K562 (cell line): ENCODE measurements around the gene PTPRT. TPM values are rescaled to one million over a fixed set of nuclear protein-coding genes. Genes with fewer than 3 reads are reported as not detected.

Experiments used
- ATAC-seq: fragments of 200-7000 bp; cut with Tn5 transposase; 3 replicates; pipeline ENCODE4 v1.9.1; 2020; ENCODE audit warnings: moderate library complexity
- BruUV-seq: library from RNA; stranded (reverse); fragments of 400-500 nt; replicated peaks from 2 replicates; lab custom pipeline; 2021; lab: Mats Ljungman, UMichigan
- CTCF ChIA-PET: fragments of 300-600 bp; formaldehyde crosslinking; extraction: SDS; loops from one replicate; lab custom pipeline; 2021; ENCODE audit warnings: low intra/inter-chr PET ratio; lab: Yijun Ruan, JAX
- POLR2A ChIA-PET: fragments of 300-600, 350-650 bp; sonication (Branson Sonifier 250); formaldehyde crosslinking; extraction: SDS; loops from one replicate; lab custom pipeline; 2021; ENCODE audit warnings: antibody characterized with exemption, inconsistent platforms; lab: Yijun Ruan, JAX
- DNase-seq, 4 experiments: peaks; one replicate each; pipeline versions ENCODE4 v3.0.0 to v3.0.0-alpha.2; 2011 to 2018; ENCODE audit warnings: low spot score in 3 of 4, mixed read lengths in 3 of 4; ENCODE audit errors: extremely low read depth in 1 of 4
- FAIRE-seq: peaks from 2 replicates; lab custom pipeline; 2011; peaks lifted over from hg19 to GRCh38; lab: Jason Lieb, UNC
- H2AFZ ChIP-seq: 2 replicates; pipeline ENCODE4 v1.6.0; 2011; ENCODE audit warnings: low read depth, low read length, control low read depth, inconsistent platforms
- H3K27ac ChIP-seq: fragments of 200-600 bp; 3 replicates; pipeline ENCODE4 v1.8.0; 2011; ENCODE audit warnings: low read depth, mild to moderate bottlenecking, control low read depth, inconsistent platforms, low read length, moderate library complexity, mixed read lengths; ENCODE audit errors: extremely low read depth
- H3K27me3 ChIP-seq, 2 experiments: fragments of 300-600 bp in 1 of 2; 2 replicates in 1 of 2; 3 replicates in 1 of 2; pipeline versions ENCODE4 v1.6.0 to v1.8.0; 2011; ENCODE audit warnings: inconsistent platforms in 2 of 2, low read length in 2 of 2, mild to moderate bottlenecking in 1 of 2, mixed read lengths in 1 of 2, moderate library complexity in 1 of 2; ENCODE audit not compliant: control insufficient read depth in 2 of 2, insufficient read depth in 2 of 2
- H3K36me3 ChIP-seq: fragments of 300-600 bp; 3 replicates; pipeline ENCODE4 v1.8.0; 2011; ENCODE audit warnings: mild to moderate bottlenecking, low read length, inconsistent platforms; ENCODE audit not compliant: control insufficient read depth, insufficient read depth
- H3K4me1 ChIP-seq, 2 experiments: fragments of 200-600 bp in 1 of 2; replicated peaks in 1 of 2; 2 replicates in 1 of 2; 3 replicates in 1 of 2; pipeline versions ENCODE4 v1.5.1 to v1.8.0; 2011; ENCODE audit warnings: inconsistent platforms in 2 of 2, low read length in 2 of 2, mild to moderate bottlenecking in 1 of 2, mixed read lengths in 1 of 2, moderate library complexity in 1 of 2; ENCODE audit not compliant: control insufficient read depth in 2 of 2, insufficient read depth in 2 of 2
- H3K4me2 ChIP-seq: 2 replicates; pipeline ENCODE4 v1.6.1; 2011; ENCODE audit warnings: low read length, control low read depth, inconsistent platforms, mixed read lengths; ENCODE audit not compliant: insufficient read depth
- H3K4me3 ChIP-seq: fragments of 200-600 bp; sonication (generic), shearing (Covaris generic); 2 replicates; pipeline ENCODE4 v1.5.1; 2016; ENCODE audit warnings: control low read depth, inconsistent platforms
- H3K79me2 ChIP-seq: fragments of 200-600 bp; 3 replicates; pipeline ENCODE4 v1.8.0; 2011; ENCODE audit warnings: low read length, inconsistent platforms; ENCODE audit not compliant: control insufficient read depth, insufficient read depth
- H3K9ac ChIP-seq, 2 experiments: 2 replicates each; pipeline versions ENCODE4 v1.6.0 to v1.6.1; 2011; ENCODE audit warnings: low read depth in 2 of 2, low read length in 2 of 2, control low read depth in 1 of 2, inconsistent platforms in 1 of 2, mild to moderate bottlenecking in 1 of 2, mixed read lengths in 1 of 2; ENCODE audit not compliant: insufficient read depth in 1 of 2
- H3K9me1 ChIP-seq: one replicate; pipeline ENCODE4 v1.6.0; 2011; ENCODE audit warnings: inconsistent platforms, mild to moderate bottlenecking, low read length, moderate library complexity; ENCODE audit not compliant: control insufficient read depth, insufficient read depth
- H3K9me3 ChIP-seq: replicated peaks from 2 replicates; pipeline ENCODE4 v1.5.1; 2011; ENCODE audit warnings: low read depth, low read length, inconsistent platforms; ENCODE audit not compliant: control insufficient read depth, insufficient read depth
- H4K20me1 ChIP-seq: replicated peaks from 2 replicates; pipeline ENCODE4 v1.6.1; 2011; ENCODE audit warnings: low read length, inconsistent platforms, mixed read lengths; ENCODE audit not compliant: control insufficient read depth, insufficient read depth
- DEAF1 ChIP-seq: fragments of 450-650 bp; formaldehyde crosslinking; IDR thresholded peaks from 2 replicates; pipeline ENCODE4 v1.4.0; 2020; ENCODE audit warnings: mild to moderate bottlenecking, moderate library complexity
- MCM3 ChIP-seq: fragments of 450-650 bp; IDR thresholded peaks from 2 replicates; pipeline ENCODE4 v1.6.1; 2016
- ZNF12 ChIP-seq: sonication (generic); formaldehyde crosslinking; IDR thresholded peaks from 2 replicates; pipeline ENCODE4 v1.4.0; 2020; ENCODE audit warnings: mild to moderate bottlenecking, missing genetic modification reagents
- WGBS: fragments of 100-300 bp; shearing (Covaris generic); methylation state at CpG from one replicate; pipeline ENCODE4 v1.1.6; 2016; ENCODE audit warnings: low coverage, mixed read lengths; ENCODE audit not compliant: insufficient coverage; ENCODE audit errors: missing lambda C conversion rate; 5-methylcytosine and 5-hydroxymethylcytosine counted together
- in situ Hi-C: fragments of 300-500 bp; cut with MboI; formaldehyde crosslinking; loops from 4 replicates; pipeline ENCODE4 v1.15.0; 2018; ENCODE audit warnings: inconsistent platforms, mixed read lengths
- intact Hi-C: fragments of 100-400 bp; cut with micrococcal nuclease; formaldehyde crosslinking; loops from 2 replicates; pipeline ENCODE4 v1.14.2; 2022
- polyA plus RNA-seq, 8 experiments: library from polyadenylated mRNA; depleted of rRNA in 4 of 8; stranded (reverse) in 5 of 8; unstranded in 3 of 8; fragments of >200 nt; fragmentation: Nextera tagmentation in 2 of 8; fragmentation: Illumina TruSeq in 1 of 8; extraction: Ambion mirVana in 2 of 8; extraction: Trizol in 1 of 8; gene quantifications; 2 replicates each; pipeline versions ENCODE4 v1.2.1 to v1.2.3, GENCODE V29; 2011 to 2014; ENCODE audit warnings: inconsistent platforms in 1 of 8, missing spikeins in 1 of 8
- total RNA-seq, 7 experiments: library from RNA; depleted of rRNA in 6 of 7; stranded (reverse); fragments of >200 nt in 6 of 7; fragmentation: Illumina TruSeq in 2 of 7; extraction: Trizol in 2 of 7; gene quantifications; 2 replicates each; pipeline versions ENCODE4 v1.2.1 to v1.2.3, GENCODE V29; 2011 to 2021; ENCODE audit warnings: low replicate concordance in 1 of 7

Gene PTPRT
- total and polyA plus RNA-seq, 9 of the 15 experiments (the other 6 are each of a cell fraction or from before 2014, with no cell fraction given), result not detected

DNA sequence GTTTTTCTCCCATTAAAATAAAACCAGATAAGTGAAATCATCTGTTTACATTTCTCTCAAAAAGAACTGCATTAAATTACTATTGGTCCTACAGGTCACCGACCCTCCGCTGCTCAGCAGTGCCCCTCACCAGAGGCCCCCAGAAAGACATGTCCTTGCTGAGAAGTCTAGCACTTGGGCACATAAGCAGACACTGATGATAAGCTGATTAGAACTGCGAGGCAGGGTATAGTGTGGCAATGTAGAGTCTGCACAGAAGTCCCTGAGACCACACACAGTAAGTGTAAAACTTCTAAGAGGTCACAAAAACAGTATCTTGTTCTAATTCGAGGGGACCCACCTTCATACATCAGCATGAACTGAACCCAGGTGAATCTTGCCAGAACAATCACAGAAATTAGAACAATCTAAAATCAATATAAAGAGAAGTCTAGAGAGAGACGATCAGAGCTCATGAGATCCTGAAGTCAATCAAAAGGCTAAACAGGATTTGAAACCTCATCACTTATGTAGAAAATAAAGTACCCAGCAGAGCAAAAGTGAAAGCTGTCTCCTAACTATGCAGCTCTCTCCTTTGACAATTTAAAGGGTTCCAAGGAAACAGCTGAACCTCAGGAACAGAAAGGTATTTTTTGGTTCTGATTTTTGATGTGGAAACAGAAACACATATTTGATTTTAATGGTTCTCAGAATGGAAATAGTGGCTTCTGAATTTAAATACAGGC is 182.9 kb downstream of the PTPRT start:
- intact Hi-C loops (no loop called here), in situ Hi-C loops (no loop called here)
- Histone ChIP-seq H3K4me1 (no peaks in the 10 kb centered on the region), H3K27me3 (peaks cover 0 to 4% of the 10 kb centered on the region in 2 experiments; a peak in 1 of 5 replicates), H4K20me1 (no peaks in the 10 kb centered on the region), H3K9me3 (no peaks in the 10 kb centered on the region), H3K27ac (no peak overlapping the region), H3K4me3 (no peak overlapping the region), H3K4me2 (no peak overlapping the region), H3K36me3 (no peaks in the 10 kb centered on the region), H3K79me2 (no peaks in the 10 kb centered on the region), H3K9ac (no peak overlapping the region), H3K9me1 (no peaks in the 10 kb centered on the region), H2AFZ (no peak overlapping the region)
- DNase-seq (no peak), ATAC-seq (no peak), FAIRE-seq (no peak)
- 0% methylated on average over 5 of the region's 5 CpGs for WGBS
- no TSS peak for BruUV-seq
- POLR2A ChIA-PET, result interaction anchor here (1.1 kb wide), 1 partner anchor 19 kb away, joined by 5 read pairs; no protein-coding TSS in a partner anchor
- TF ChIP-seq ZNF12 (no peak), DEAF1 (CRISPR knock-in tag) (no peak), MCM3 (no peak)
- CTCF ChIA-PET, result no interaction called here
